Kidney (tissue), 14 donors: ENCODE results near the gene TSPAN14. TPM values are rescaled to one million over a fixed set of nuclear protein-coding genes. Genes with fewer than 3 reads are reported as not detected.

Experiments
- DNase-seq, 5 donors: peaks; one replicate each; pipeline ENCODE4 v3.0.0-alpha.2; 2013 to 2020
- FAIRE-seq: peaks from 2 replicates; lab custom pipeline; 2012; peaks lifted over from hg19 to GRCh38; lab: Jason Lieb, UNC
- H3K27ac ChIP-seq, 2 donors: one replicate each; pipeline ENCODE4 v1.7.0; 2013; ENCODE audit warnings: low read depth in 2 of 2, low read length in 2 of 2, inconsistent platforms in 1 of 2
- H3K27me3 ChIP-seq: one replicate; pipeline ENCODE4 v1.7.1; 2013; ENCODE audit warnings: low read length, inconsistent platforms; ENCODE audit not compliant: control insufficient read depth, insufficient read depth
- H3K36me3 ChIP-seq, 3 donors: one replicate each; pipeline versions ENCODE4 v1.7.0 to v1.7.1; 2013; ENCODE audit warnings: low read length in 3 of 3, control low read depth in 1 of 3, inconsistent platforms in 1 of 3; ENCODE audit not compliant: insufficient read depth in 3 of 3, control insufficient read depth in 2 of 3
- H3K4me1 ChIP-seq, 3 donors: one replicate each; pipeline versions ENCODE4 v1.7.0 to v1.7.1; 2013; ENCODE audit warnings: low read length in 3 of 3, inconsistent platforms in 1 of 3, low read depth in 1 of 3; ENCODE audit not compliant: control insufficient read depth in 2 of 3, insufficient read depth in 2 of 3
- H3K4me3 ChIP-seq, 3 donors: one replicate each; pipeline versions ENCODE4 v1.7.0 to v1.8.1; 2013; ENCODE audit warnings: low read length in 3 of 3, control low read depth in 1 of 3, inconsistent platforms in 1 of 3
- H3K9ac ChIP-seq, 3 donors: one replicate each; pipeline versions ENCODE4 v1.7.0 to v1.7.1; 2013; ENCODE audit warnings: low read length in 3 of 3, control low read depth in 1 of 3, inconsistent platforms in 1 of 3
- H3K9me3 ChIP-seq, 3 donors: one replicate each; pipeline versions ENCODE4 v1.7.0 to v1.7.1; 2013; ENCODE audit warnings: low read length in 3 of 3, control low read depth in 1 of 3, inconsistent platforms in 1 of 3; ENCODE audit not compliant: control insufficient read depth in 2 of 3, insufficient read depth in 1 of 3
- intact Hi-C: fragments of 100-400 bp; cut with DNase I; formaldehyde crosslinking; loops from one replicate; pipeline ENCODE4 v1.11.1; 2022
- polyA plus RNA-seq: library from polyadenylated mRNA; stranded (reverse); fragments of 350-450 nt; fragmentation: Illumina TruSeq; extraction: RNeasy Lipid Tissue Mini Kit (QIAGEN cat#74804); gene quantifications from one replicate; pipeline ENCODE4 v1.2.3, GENCODE V29; 2014; ENCODE audit warnings: low read depth, low replicate concordance; ENCODE audit not compliant: insufficient read depth
- total RNA-seq: library from RNA; stranded (reverse); fragmentation: NEBNext Ultra II Directional; extraction: Animal tissue kit (Norgen Biotek cat#: 25700); gene quantifications from one replicate; pipeline ENCODE4 v1.2.1, GENCODE V29; 2021
- TF ChIP-seq, protein P1 (sequence below): IDR thresholded peaks from 3 replicates; pipeline ENCODE4 v1.5.1; 2012; ENCODE audit warnings: mild to moderate bottlenecking, moderate library complexity, borderline replicate concordance; ENCODE audit not compliant: insufficient read depth; ENCODE audit errors: extremely low read depth
- donor health status: control.
- donor health status: control.
- donor health status: control.
- donor health status: control.
- donor health status: control.
- donor health status: DM: yes; HTN: yes; CAD: no.
- donor health status: Normal renal cell carcinoma (clear cell type).

Gene TSPAN14
- total and polyA plus RNA-seq, 2 donors from 2014 or later = 36.8 to 183 TPM

DNA sequence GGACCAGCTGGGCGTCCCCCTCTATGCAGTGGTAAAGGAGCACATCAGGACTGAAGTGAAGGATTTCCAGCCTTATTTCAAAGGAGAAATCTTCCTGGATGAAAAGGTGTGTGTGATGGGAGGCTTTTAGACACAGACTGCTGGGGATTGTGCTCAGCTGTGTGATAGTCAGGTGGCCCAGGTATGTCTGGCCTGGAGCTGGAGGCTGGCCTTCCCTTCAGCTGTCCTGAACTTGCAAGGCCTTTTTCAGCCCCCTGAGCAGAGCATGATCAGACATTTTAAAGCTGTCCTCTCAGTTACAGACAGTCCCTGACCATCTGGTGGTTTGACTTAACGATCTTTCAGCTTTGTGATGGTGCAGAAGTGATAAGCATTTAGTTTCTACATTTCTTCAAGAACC lies 28.2 kb upstream of the TSPAN14 start:
- peaks cover 0 to 3% (median 0%) of the 10 kb centered on the region in 3 donors for H3K4me1 ChIP-seq

DNA sequence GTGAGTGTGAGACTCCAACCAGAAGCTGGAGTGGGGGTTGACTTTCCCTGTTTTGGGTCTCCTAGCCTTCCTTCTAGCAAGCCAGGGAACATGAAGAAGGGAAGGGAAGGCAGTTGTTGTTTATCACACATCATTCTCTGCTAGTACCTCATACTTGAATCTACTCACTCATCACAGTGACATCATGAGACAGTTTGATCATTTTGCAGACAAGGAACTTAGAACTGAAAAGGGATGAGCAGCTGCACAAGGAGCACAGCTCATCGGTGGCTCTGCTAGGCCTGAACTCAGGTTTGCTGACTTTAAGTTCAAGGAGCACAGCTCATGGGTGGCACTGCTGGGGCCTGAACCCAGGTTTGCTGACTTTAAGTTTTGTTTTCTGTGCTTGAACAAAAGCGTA lies 26.6 kb upstream of the TSPAN14 start:
- Histone ChIP-seq H3K27me3 (no peaks in the 10 kb centered on the region), H3K9ac (no peak overlapping the region), H3K9me3 (no peaks in the 10 kb centered on the region), H3K36me3 (peaks cover 9 to 50% (median 16%) of the 10 kb centered on the region in 3 donors), H3K4me1 (no peaks in the 10 kb centered on the region), H3K4me3 (no peak overlapping the region), H3K27ac (no peak overlapping the region)
- intact Hi-C loops = no loop called here
- TF ChIP-seq, protein P1, sequence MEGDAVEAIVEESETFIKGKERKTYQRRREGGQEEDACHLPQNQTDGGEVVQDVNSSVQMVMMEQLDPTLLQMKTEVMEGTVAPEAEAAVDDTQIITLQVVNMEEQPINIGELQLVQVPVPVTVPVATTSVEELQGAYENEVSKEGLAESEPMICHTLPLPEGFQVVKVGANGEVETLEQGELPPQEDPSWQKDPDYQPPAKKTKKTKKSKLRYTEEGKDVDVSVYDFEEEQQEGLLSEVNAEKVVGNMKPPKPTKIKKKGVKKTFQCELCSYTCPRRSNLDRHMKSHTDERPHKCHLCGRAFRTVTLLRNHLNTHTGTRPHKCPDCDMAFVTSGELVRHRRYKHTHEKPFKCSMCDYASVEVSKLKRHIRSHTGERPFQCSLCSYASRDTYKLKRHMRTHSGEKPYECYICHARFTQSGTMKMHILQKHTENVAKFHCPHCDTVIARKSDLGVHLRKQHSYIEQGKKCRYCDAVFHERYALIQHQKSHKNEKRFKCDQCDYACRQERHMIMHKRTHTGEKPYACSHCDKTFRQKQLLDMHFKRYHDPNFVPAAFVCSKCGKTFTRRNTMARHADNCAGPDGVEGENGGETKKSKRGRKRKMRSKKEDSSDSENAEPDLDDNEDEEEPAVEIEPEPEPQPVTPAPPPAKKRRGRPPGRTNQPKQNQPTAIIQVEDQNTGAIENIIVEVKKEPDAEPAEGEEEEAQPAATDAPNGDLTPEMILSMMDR = no peak
- no peak for DNase-seq
- no peak for FAIRE-seq

More for the DNA sequence above, 28.2 kb upstream of the TSPAN14 start:
- Histone ChIP-seq H3K27me3 (no peaks in the 10 kb centered on the region), H3K36me3 (peaks cover 9 to 50% (median 13%) of the 10 kb centered on the region in 3 donors), H3K4me3 (no peak overlapping the region), H3K27ac (no peak overlapping the region), H3K9me3 (no peaks in the 10 kb centered on the region), H3K9ac (no peak overlapping the region)
- TF ChIP-seq, protein P1 = no peak
- intact Hi-C loops = no loop called here
- FAIRE-seq (no peak), DNase-seq (no peak)

DNA sequence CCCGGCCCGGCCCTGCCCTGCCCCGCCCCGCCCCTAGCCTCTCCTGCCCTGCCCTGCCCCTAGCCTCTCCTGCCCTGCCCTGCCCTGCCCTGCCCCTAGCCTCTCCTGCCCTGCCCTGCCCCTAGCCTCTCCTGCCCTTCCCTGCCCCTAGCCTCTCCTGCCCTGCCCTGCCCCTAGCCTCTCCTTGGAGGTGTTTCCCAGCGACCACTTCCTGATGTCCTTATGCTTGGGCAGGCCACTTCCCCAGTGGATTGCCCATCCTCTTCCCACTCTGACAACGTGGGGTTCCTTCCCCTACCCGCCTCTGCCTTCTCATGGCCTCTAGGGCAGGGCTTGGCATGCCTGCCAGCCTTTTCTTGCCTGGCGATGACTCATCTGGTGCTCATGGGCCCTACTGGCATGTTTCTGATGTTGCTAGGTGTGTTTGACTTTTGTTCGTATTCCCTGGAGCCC lies 24.6 kb upstream of the TSPAN14 start:
- no peaks in the 10 kb centered on the region for H3K9me3 ChIP-seq
- H3K36me3 ChIP-seq = peaks cover 9 to 37% (median 14%) of the 10 kb centered on the region in 3 donors
- no peaks in the 10 kb centered on the region for H3K4me1 ChIP-seq
- no peaks in the 10 kb centered on the region for H3K27me3 ChIP-seq
- DNase-seq = peak in 1 of 5 donors; percentile 80
- intact Hi-C loops = no loop called here
- H3K9ac ChIP-seq = no peak overlapping the region
- no peak overlapping the region for H3K4me3 ChIP-seq
- no peak overlapping the region for H3K27ac ChIP-seq
- TF ChIP-seq, protein P1 = no peak
- no peak for FAIRE-seq

DNA sequence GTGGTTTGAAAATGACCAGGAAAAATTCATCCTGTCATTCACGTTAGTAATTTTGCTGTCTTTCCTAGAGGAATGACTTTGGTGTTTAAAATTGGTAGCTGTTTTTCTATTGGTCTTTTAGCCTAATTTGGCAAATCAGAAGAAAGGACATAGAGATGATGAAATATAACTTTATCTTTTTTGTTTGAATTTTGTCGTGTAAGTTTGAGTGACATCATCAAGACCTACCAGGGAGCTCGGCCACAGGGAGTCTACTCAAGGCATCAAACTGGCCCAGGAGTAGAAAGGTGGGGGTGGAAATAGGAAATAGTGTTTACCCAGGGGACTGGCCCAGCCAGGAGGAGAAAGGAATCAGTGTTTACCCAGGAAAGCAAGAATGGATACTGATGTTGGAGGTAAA lies 21.0 kb upstream of the TSPAN14 start:
- no peak overlapping the region for H3K9ac ChIP-seq
- H3K9me3 ChIP-seq = no peaks in the 10 kb centered on the region
- H3K27ac ChIP-seq = no peak overlapping the region
- DNase-seq (no peak), FAIRE-seq (no peak)
- no peak overlapping the region for H3K4me3 ChIP-seq
- H3K36me3 ChIP-seq = peaks cover 0 to 9% (median 6%) of the 10 kb centered on the region in 3 donors
- H3K4me1 ChIP-seq = peaks cover 0 to 2% (median 0%) of the 10 kb centered on the region in 3 donors
- TF ChIP-seq, protein P1 = no peak
- intact Hi-C loops = no loop called here
- H3K27me3 ChIP-seq = no peaks in the 10 kb centered on the region
